ENCODE data around the gene CEP131. TPM values are rescaled to one million over a fixed set of nuclear protein-coding genes. Genes with fewer than 3 reads are reported as not detected.

CEP131 gene
- polyA plus RNA-seq, 2 of the 4 experiments (the other 2 are of a cell fraction): 3.3 to 11.5 TPM

- no peak overlapping the region for H3K4me3 ChIP-seq
- POLR2A ChIA-PET: no interaction called here
- CTCF ChIA-PET: interaction anchor here (1.0 to 14.8 kb wide), 7 partner anchors 9 to 340 kb away, joined by 3 to 184 read pairs (median 10); no protein-coding TSS in a partner anchor
- 96% methylated on average over 19 of the region's 19 CpGs for WGBS (ENCODE audit: missing lambda C conversion rate)
- no peak overlapping the region for H3K4me2 ChIP-seq
- no peak for TF ChIP-seq FOSB (CRISPR knock-in tag; IDR thresholded peaks at IDR 0.05)
- no peak for TF ChIP-seq TP53 (CRISPR knock-in tag; IDR thresholded peaks at IDR 0.05)
- TF ChIP-seq USF2 (IDR thresholded peaks at IDR 0.05): no peak
- TF ChIP-seq MAX (IDR thresholded peaks at IDR 0.05): no peak
- TF ChIP-seq KDM1A (IDR thresholded peaks at IDR 0.05; ENCODE audit: low read depth): no peak
- no peak for TF ChIP-seq MAZ (IDR thresholded peaks at IDR 0.05; ENCODE audit: borderline replicate concordance, low read depth, low read length)
- no peak for TF ChIP-seq CEBPB (IDR thresholded peaks at IDR 0.05)
- TF ChIP-seq CBX2 (IDR thresholded peaks at IDR 0.05; ENCODE audit: borderline replicate concordance, low read depth): no peak
- TF ChIP-seq ZSCAN20 (CRISPR knock-in tag; IDR thresholded peaks at IDR 0.05): no peak
- TF ChIP-seq ZNF302 (CRISPR knock-in tag; IDR thresholded peaks at IDR 0.05): no peak
- no peak for TF ChIP-seq GATA3 (IDR thresholded peaks at IDR 0.05; ENCODE audit: borderline replicate concordance)
- TF ChIP-seq PHF8 (IDR thresholded peaks at IDR 0.05; ENCODE audit: borderline replicate concordance, low read depth): no peak
- DNase-seq (ENCODE audit: low read depth in 1 of 2, low spot score in 1 of 2): no peak
- no peak for ATAC-seq
- H3K27ac ChIP-seq: no peak overlapping the region
- no peak for FAIRE-seq
- peaks cover 11% of the 10 kb centered on the region; the same call in 2 of the 3 replicates for H3K4me1 ChIP-seq
- H3K9me3 ChIP-seq: no peaks in the 10 kb centered on the region
Observed at GRCh38 chr17:81260641-81261040, 37.9 kb upstream of the CEP131 start.

GRCh38 chr17:81260171-81260570 lies 37.4 kb upstream of the CEP131 start:
- H3K4me1 ChIP-seq: peaks cover 15% of the 10 kb centered on the region
- no peak overlapping the region for H3K27ac ChIP-seq
- TF ChIP-seq ZSCAN20 (CRISPR knock-in tag; IDR thresholded peaks at IDR 0.05): no peak
- TF ChIP-seq TFCP2L1 (CRISPR knock-in tag; IDR thresholded peaks at IDR 0.05): no peak
- no peak for TF ChIP-seq NFE2L2 (conservative IDR thresholded peaks at IDR 0.05; ENCODE audit: low read length)
- TF ChIP-seq BHLHE40 (IDR thresholded peaks at IDR 0.05; ENCODE audit: low read depth, low read length): no peak
- no peak for TF ChIP-seq FOXS1 (CRISPR knock-in tag; IDR thresholded peaks at IDR 0.05)
- no peaks in the 10 kb centered on the region for H3K9me3 ChIP-seq
- CTCF ChIA-PET: interaction anchor here (1.0 to 14.8 kb wide), 6 partner anchors 10 to 341 kb away, joined by 3 to 184 read pairs (median 8); no protein-coding TSS in a partner anchor
- H3K4me2 ChIP-seq: no peak overlapping the region
- no peak for DNase-seq (ENCODE audit: low read depth in 1 of 2, low spot score in 1 of 2)
- no peak overlapping the region for H3K4me3 ChIP-seq
- POLR2A ChIA-PET: no interaction called here
- FAIRE-seq: no peak
- WGBS (ENCODE audit: missing lambda C conversion rate): 94% methylated on average over 17 of the region's 17 CpGs
- no peak for ATAC-seq

- DNase-seq (ENCODE audit: low read depth in 1 of 2, low spot score in 1 of 2) (no peak), ATAC-seq (no peak), FAIRE-seq (no peak)
- no peak overlapping the region for H3K4me3 ChIP-seq
- no peak for TF ChIP-seq RARB (CRISPR knock-in tag; IDR thresholded peaks at IDR 0.05)
- TF ChIP-seq E2F6 (IDR thresholded peaks at IDR 0.05; ENCODE audit: borderline replicate concordance, low read depth): no peak
- CTCF ChIA-PET: interaction anchor here (0.7 to 14.8 kb wide), 13 partner anchors 9 to 342 kb away, joined by 3 to 184 read pairs (median 5); partner anchors contain the start of genes CEP131, NDUFAF8 and TEPSIN
- no peak overlapping the region for H3K27ac ChIP-seq
- 90% methylated on average over 22 of the region's 23 CpGs for WGBS (ENCODE audit: missing lambda C conversion rate)
- POLR2A ChIA-PET: no interaction called here
- no peaks in the 10 kb centered on the region for H3K9me3 ChIP-seq
- peaks cover 18% of the 10 kb centered on the region for H3K4me1 ChIP-seq
- no peak overlapping the region for H3K4me2 ChIP-seq
Observed at GRCh38 chr17:81259058-81259605, 36.4 kb upstream of the CEP131 start.

GRCh38 chr17:81258292-81258691 lies 35.5 kb upstream of the CEP131 start:
- TF ChIP-seq FOSB (CRISPR knock-in tag; IDR thresholded peaks at IDR 0.05) (no peak), CBX2 (IDR thresholded peaks at IDR 0.05; ENCODE audit: borderline replicate concordance, low read depth) (no peak), PHF8 (IDR thresholded peaks at IDR 0.05; ENCODE audit: borderline replicate concordance, low read depth) (no peak), CHD2 (IDR thresholded peaks at IDR 0.05; ENCODE audit: low read length, partially characterized antibody) (no peak), ZSCAN20 (CRISPR knock-in tag; IDR thresholded peaks at IDR 0.05) (no peak), JUN (IDR thresholded peaks at IDR 0.05) (no peak), KDM5A (IDR thresholded peaks at IDR 0.05) (no peak)
- no peak overlapping the region for H3K4me2 ChIP-seq
- H3K9me3 ChIP-seq: no peaks in the 10 kb centered on the region
- no peak for FAIRE-seq
- 82% methylated on average over 20 of the region's 20 CpGs for WGBS (ENCODE audit: missing lambda C conversion rate)
- H3K27ac ChIP-seq: no peak overlapping the region
- H3K4me1 ChIP-seq: peaks cover 18% of the 10 kb centered on the region
- no peak for DNase-seq (ENCODE audit: low read depth in 1 of 2, low spot score in 1 of 2)
- POLR2A ChIA-PET: no interaction called here
- CTCF ChIA-PET: interaction anchor here (0.7 to 14.8 kb wide), 14 partner anchors 10 to 343 kb away, joined by 3 to 184 read pairs (median 5); partner anchors contain the start of genes NDUFAF8 and TEPSIN
- no peak overlapping the region for H3K4me3 ChIP-seq
- ATAC-seq: peak in 1 of 2 experiments; percentile 26; a peak in 3 of 6 replicates

Data from A549 (cell line).